SK-N-SH treated with all-trans-retinoic acid at 6 μM for 48 hours (cell line): ENCODE results near the gene SLC16A12.
"Not testable (repeated sequence)": the region's sequence is repeated elsewhere in the genome, so short reads cannot be mapped to it uniquely, and the experiment has no call there.

Experiments
- ATAC-seq: fragments of 200-7000 bp; cut with Tn5 transposase; 3 replicates; pipeline ENCODE4 v1.9.1; 2020; ENCODE audit warnings: mild to moderate bottlenecking, moderate library complexity
- CSDC2 ChIP-seq: fragments of 250-450 bp; sonication (Bioruptor Pico); IDR thresholded peaks from 2 replicates; pipeline ENCODE4 v1.5.0; 2020; ENCODE audit warnings: mild to moderate bottlenecking, moderate library complexity
- ESRRG ChIP-seq: fragments of 250-450 bp; sonication (Bioruptor Pico); IDR thresholded peaks from 2 replicates; pipeline ENCODE4 v1.6.1; 2021; ENCODE audit warnings: mild to moderate bottlenecking
- PATZ1 ChIP-seq: fragments of 250-450 bp; sonication (Bioruptor Pico); IDR thresholded peaks from 2 replicates; pipeline ENCODE4 v1.8.0; 2020; ENCODE audit warnings: mild to moderate bottlenecking, moderate library complexity, borderline replicate concordance
- TCF4 ChIP-seq: fragments of 250-450 bp; sonication (Bioruptor Pico); IDR thresholded peaks from 2 replicates; pipeline ENCODE4 v1.8.0; 2021; ENCODE audit warnings: mild to moderate bottlenecking, moderate library complexity, borderline replicate concordance
- TOX ChIP-seq: fragments of 250-450 bp; sonication (Bioruptor Pico); IDR thresholded peaks from 2 replicates; pipeline ENCODE4 v1.8.0; 2021; ENCODE audit warnings: mild to moderate bottlenecking, moderate library complexity, borderline replicate concordance
- ZC3H10 ChIP-seq: fragments of 250-450 bp; sonication (Bioruptor Pico); IDR thresholded peaks from 2 replicates; pipeline ENCODE4 v1.5.1; 2021; ENCODE audit warnings: mild to moderate bottlenecking, moderate library complexity
- ZFP3 ChIP-seq: fragments of 250-450 bp; sonication (Bioruptor Pico); IDR thresholded peaks from 2 replicates; pipeline ENCODE4 v1.5.0; 2020; ENCODE audit warnings: mild to moderate bottlenecking, moderate library complexity
- ZFP30 ChIP-seq: fragments of 450-650 bp; formaldehyde crosslinking; IDR thresholded peaks from 2 replicates; pipeline ENCODE4 v1.5.0; 2022; ENCODE audit warnings: mild to moderate bottlenecking, moderate library complexity
- ZNF565 ChIP-seq: fragments of 450-650 bp; formaldehyde crosslinking; conservative IDR thresholded peaks from 2 replicates; pipeline ENCODE4 v1.5.0; 2020; ENCODE audit warnings: low read depth, mild to moderate bottlenecking, moderate library complexity
- TF ChIP-seq, protein P1 (sequence below): fragments of 250-450 bp; sonication (Bioruptor Pico); IDR thresholded peaks from 2 replicates; pipeline ENCODE4 v1.8.0; 2021; ENCODE audit warnings: low read depth, mild to moderate bottlenecking, moderate library complexity, borderline replicate concordance
- TF ChIP-seq, protein P2 (sequence below): fragments of 250-450 bp; sonication (Bioruptor Pico); IDR thresholded peaks from 2 replicates; pipeline ENCODE4 v1.5.0; 2020; ENCODE audit warnings: mild to moderate bottlenecking, moderate library complexity
- TF ChIP-seq, protein P3 (sequence below): fragments of 250-450 bp; sonication (Bioruptor Pico); IDR thresholded peaks from 2 replicates; pipeline ENCODE4 v1.5.1; 2021; ENCODE audit warnings: mild to moderate bottlenecking, moderate library complexity

Gene SLC16A12

GRCh38 chr10:89452193-89452592, 83.2 kb downstream of the SLC16A12 start:
- no peak for ATAC-seq
- TF ChIP-seq ZNF565 (CRISPR knock-in tag) (no peak), PATZ1 (CRISPR knock-in tag) (no peak), ZFP30 (CRISPR knock-in tag) (no peak)
- TF ChIP-seq, protein P1, sequence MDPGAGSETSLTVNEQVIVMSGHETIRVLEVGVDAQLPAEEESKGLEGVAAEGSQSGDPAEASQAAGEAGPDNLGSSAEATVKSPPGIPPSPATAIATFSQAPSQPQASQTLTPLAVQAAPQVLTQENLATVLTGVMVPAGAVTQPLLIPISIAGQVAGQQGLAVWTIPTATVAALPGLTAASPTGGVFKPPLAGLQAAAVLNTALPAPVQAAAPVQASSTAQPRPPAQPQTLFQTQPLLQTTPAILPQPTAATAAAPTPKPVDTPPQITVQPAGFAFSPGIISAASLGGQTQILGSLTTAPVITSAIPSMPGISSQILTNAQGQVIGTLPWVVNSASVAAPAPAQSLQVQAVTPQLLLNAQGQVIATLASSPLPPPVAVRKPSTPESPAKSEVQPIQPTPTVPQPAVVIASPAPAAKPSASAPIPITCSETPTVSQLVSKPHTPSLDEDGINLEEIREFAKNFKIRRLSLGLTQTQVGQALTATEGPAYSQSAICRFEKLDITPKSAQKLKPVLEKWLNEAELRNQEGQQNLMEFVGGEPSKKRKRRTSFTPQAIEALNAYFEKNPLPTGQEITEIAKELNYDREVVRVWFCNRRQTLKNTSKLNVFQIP (CRISPR knock-in tag): no peak

- no peak for ATAC-seq
- TF ChIP-seq, protein P2, sequence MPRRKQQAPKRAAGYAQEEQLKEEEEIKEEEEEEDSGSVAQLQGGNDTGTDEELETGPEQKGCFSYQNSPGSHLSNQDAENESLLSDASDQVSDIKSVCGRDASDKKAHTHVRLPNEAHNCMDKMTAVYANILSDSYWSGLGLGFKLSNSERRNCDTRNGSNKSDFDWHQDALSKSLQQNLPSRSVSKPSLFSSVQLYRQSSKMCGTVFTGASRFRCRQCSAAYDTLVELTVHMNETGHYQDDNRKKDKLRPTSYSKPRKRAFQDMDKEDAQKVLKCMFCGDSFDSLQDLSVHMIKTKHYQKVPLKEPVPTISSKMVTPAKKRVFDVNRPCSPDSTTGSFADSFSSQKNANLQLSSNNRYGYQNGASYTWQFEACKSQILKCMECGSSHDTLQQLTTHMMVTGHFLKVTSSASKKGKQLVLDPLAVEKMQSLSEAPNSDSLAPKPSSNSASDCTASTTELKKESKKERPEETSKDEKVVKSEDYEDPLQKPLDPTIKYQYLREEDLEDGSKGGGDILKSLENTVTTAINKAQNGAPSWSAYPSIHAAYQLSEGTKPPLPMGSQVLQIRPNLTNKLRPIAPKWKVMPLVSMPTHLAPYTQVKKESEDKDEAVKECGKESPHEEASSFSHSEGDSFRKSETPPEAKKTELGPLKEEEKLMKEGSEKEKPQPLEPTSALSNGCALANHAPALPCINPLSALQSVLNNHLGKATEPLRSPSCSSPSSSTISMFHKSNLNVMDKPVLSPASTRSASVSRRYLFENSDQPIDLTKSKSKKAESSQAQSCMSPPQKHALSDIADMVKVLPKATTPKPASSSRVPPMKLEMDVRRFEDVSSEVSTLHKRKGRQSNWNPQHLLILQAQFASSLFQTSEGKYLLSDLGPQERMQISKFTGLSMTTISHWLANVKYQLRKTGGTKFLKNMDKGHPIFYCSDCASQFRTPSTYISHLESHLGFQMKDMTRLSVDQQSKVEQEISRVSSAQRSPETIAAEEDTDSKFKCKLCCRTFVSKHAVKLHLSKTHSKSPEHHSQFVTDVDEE (CRISPR knock-in tag): no peak
- no peak for TF ChIP-seq ZC3H10
- TF ChIP-seq, protein P3, sequence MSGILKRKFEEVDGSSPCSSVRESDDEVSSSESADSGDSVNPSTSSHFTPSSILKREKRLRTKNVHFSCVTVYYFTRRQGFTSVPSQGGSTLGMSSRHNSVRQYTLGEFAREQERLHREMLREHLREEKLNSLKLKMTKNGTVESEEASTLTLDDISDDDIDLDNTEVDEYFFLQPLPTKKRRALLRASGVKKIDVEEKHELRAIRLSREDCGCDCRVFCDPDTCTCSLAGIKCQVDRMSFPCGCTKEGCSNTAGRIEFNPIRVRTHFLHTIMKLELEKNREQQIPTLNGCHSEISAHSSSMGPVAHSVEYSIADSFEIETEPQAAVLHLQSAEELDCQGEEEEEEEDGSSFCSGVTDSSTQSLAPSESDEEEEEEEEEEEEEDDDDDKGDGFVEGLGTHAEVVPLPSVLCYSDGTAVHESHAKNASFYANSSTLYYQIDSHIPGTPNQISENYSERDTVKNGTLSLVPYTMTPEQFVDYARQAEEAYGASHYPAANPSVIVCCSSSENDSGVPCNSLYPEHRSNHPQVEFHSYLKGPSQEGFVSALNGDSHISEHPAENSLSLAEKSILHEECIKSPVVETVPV: no peak
- TF ChIP-seq TOX (CRISPR knock-in tag): no peak
- TF ChIP-seq, all 23 proteins: peak for 0
These were observed 84.5 kb downstream of the SLC16A12 start for GRCh38 chr10:89450901-89451300.

- not testable (repeated sequence) for ATAC-seq
These were observed 90.6 kb downstream of the SLC16A12 start for GRCh38 chr10:89444819-89445218.

GRCh38 chr10:89442289-89442688, 93.1 kb downstream of the SLC16A12 start:
- TF ChIP-seq ZFP3 (CRISPR knock-in tag) (no peak), ZNF565 (CRISPR knock-in tag) (no peak), ZFP30 (CRISPR knock-in tag) (no peak)
- TF ChIP-seq, protein P3: no peak
- TF ChIP-seq, all 23 proteins: peak for 0
- ATAC-seq: no peak

DNA sequence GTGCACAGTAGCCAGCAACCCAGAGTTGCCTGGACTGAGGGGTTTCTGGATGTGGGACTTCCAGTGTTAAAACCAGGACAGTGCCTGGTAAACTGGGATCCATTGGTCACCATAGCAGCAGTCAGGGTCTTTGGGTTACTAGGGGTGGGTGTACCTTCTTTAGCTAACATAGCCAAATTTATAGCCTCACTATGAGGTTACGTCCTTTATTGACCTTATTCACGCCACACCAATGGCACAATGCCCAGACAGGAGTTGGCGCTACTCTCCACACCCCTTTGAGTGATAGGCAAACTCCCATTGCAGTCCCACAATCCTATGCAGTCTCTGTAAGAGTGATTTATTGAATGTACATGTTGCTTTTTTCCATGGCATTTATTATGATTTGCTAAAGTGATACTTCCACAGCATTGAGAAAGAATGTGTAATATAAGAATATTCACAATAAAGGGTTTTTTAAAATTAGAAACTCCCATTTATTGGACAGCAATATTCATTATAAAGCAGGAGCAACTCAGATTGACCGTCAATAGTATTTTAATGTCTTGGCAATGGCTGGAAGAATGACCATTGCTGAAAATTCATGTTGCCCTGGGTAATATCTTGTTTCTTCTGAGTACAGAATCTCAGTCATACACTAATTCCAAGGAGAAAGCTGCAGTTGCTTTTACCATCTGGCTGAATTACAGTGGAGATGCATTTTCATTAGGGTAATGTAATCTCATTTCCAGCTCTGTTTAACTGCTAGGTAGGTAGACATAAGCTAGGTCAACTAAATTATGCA, 95.0 kb downstream of the SLC16A12 start:
- TF ChIP-seq, protein P2 (CRISPR knock-in tag): no peak
- no peak for TF ChIP-seq TCF4 (CRISPR knock-in tag)
- TF ChIP-seq ESRRG (CRISPR knock-in tag): no peak
- TF ChIP-seq CSDC2 (CRISPR knock-in tag): no peak
- TF ChIP-seq ZFP3 (CRISPR knock-in tag): no peak
- ATAC-seq: no peak
